HepG2 (cell line): ENCODE data around the gene NDRG2.

Source experiments
- MXI1 ChIP-seq: IDR thresholded peaks from 3 replicates; pipeline ENCODE4 v1.6.1; 2012; ENCODE audit warnings: low read depth, low read length, inconsistent platforms, borderline replicate concordance
- NBN ChIP-seq: fragments of 450-650 bp; conservative IDR thresholded peaks from 2 replicates; pipeline ENCODE4 v1.6.1; 2017
- SRF ChIP-seq: IDR thresholded peaks from 2 replicates; pipeline ENCODE4 v1.6.1; 2011; ENCODE audit warnings: mild to moderate bottlenecking, low read depth, low read length, moderate library complexity
- ZNF24 ChIP-seq: fragments of 450-650 bp; IDR thresholded peaks from 2 replicates; pipeline ENCODE4 v1.6.1; 2017; ENCODE audit warnings: antibody characterized with exemption, mild to moderate bottlenecking
- ZNF350 ChIP-seq: sonication (generic); formaldehyde crosslinking; IDR thresholded peaks from 2 replicates; pipeline ENCODE4 v1.4.0; 2020; ENCODE audit warnings: mild to moderate bottlenecking, low read depth, missing genetic modification reagents, borderline replicate concordance
- ZNF431 ChIP-seq: sonication (generic); formaldehyde crosslinking; IDR thresholded peaks from 2 replicates; pipeline ENCODE4 v1.9.0; 2022; ENCODE audit warnings: missing genetic modification reagents, low read depth, mild to moderate bottlenecking, borderline replicate concordance
- TF ChIP-seq, protein P1 (sequence below): sonication (generic); formaldehyde crosslinking; conservative IDR thresholded peaks from 2 replicates; pipeline ENCODE4 v1.4.0; 2020; ENCODE audit warnings: missing genetic modification reagents
- TF ChIP-seq, protein P2 (sequence below), 2 experiments: IDR thresholded peaks; 2 replicates each; pipeline ENCODE4 v1.6.1; 2011 to 2012; ENCODE audit warnings: low read length in 2 of 2, borderline replicate concordance in 1 of 2, low read depth in 1 of 2, mild to moderate bottlenecking in 1 of 2, moderate library complexity in 1 of 2
- TF ChIP-seq, protein P3 (sequence below): sonication (generic); formaldehyde crosslinking; IDR thresholded peaks from 2 replicates; pipeline ENCODE4 v1.4.0; 2020; ENCODE audit warnings: missing genetic modification reagents
- TF ChIP-seq, protein P4 (sequence below): sonication (generic); formaldehyde crosslinking; IDR thresholded peaks from 2 replicates; pipeline ENCODE4 v1.5.0; 2020; ENCODE audit warnings: mild to moderate bottlenecking, missing genetic modification reagents, moderate library complexity

DNA sequence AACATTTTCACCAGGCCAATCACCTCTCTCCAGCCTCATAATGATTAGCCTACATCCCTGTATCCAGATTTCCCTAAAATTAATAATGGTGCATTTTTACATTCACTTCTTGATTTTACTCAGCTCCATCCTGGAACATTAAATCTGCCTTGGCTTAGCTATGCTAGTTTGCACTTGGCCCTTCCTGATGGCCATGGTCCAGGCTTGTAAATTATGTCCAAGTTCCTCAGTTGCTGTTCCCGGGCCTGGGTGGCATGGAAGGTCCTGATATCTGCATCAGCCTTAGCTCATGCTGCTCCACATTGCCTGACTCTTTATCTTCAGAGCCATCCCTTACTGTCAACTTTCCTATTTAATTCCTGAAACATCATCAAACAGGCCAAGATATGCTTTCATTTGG is 46.2 kb downstream of the NDRG2 start:
- TF ChIP-seq NBN (no peak), ZNF431 (no peak), ZNF350 (no peak), MXI1 (no peak), SRF (no peak), ZNF24 (no peak)
- TF ChIP-seq, protein P1, sequence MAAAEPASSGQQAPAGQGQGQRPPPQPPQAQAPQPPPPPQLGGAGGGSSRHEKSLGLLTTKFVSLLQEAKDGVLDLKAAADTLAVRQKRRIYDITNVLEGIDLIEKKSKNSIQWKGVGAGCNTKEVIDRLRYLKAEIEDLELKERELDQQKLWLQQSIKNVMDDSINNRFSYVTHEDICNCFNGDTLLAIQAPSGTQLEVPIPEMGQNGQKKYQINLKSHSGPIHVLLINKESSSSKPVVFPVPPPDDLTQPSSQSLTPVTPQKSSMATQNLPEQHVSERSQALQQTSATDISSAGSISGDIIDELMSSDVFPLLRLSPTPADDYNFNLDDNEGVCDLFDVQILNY (CRISPR knock-in tag): no peak
- TF ChIP-seq, protein P2, sequence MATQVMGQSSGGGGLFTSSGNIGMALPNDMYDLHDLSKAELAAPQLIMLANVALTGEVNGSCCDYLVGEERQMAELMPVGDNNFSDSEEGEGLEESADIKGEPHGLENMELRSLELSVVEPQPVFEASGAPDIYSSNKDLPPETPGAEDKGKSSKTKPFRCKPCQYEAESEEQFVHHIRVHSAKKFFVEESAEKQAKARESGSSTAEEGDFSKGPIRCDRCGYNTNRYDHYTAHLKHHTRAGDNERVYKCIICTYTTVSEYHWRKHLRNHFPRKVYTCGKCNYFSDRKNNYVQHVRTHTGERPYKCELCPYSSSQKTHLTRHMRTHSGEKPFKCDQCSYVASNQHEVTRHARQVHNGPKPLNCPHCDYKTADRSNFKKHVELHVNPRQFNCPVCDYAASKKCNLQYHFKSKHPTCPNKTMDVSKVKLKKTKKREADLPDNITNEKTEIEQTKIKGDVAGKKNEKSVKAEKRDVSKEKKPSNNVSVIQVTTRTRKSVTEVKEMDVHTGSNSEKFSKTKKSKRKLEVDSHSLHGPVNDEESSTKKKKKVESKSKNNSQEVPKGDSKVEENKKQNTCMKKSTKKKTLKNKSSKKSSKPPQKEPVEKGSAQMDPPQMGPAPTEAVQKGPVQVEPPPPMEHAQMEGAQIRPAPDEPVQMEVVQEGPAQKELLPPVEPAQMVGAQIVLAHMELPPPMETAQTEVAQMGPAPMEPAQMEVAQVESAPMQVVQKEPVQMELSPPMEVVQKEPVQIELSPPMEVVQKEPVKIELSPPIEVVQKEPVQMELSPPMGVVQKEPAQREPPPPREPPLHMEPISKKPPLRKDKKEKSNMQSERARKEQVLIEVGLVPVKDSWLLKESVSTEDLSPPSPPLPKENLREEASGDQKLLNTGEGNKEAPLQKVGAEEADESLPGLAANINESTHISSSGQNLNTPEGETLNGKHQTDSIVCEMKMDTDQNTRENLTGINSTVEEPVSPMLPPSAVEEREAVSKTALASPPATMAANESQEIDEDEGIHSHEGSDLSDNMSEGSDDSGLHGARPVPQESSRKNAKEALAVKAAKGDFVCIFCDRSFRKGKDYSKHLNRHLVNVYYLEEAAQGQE (IDR thresholded peaks at IDR 0.05; ENCODE audit: borderline replicate concordance in 1 of 2, low read depth in 1 of 2, low read length in 2 of 2): no peak
- TF ChIP-seq, protein P3, sequence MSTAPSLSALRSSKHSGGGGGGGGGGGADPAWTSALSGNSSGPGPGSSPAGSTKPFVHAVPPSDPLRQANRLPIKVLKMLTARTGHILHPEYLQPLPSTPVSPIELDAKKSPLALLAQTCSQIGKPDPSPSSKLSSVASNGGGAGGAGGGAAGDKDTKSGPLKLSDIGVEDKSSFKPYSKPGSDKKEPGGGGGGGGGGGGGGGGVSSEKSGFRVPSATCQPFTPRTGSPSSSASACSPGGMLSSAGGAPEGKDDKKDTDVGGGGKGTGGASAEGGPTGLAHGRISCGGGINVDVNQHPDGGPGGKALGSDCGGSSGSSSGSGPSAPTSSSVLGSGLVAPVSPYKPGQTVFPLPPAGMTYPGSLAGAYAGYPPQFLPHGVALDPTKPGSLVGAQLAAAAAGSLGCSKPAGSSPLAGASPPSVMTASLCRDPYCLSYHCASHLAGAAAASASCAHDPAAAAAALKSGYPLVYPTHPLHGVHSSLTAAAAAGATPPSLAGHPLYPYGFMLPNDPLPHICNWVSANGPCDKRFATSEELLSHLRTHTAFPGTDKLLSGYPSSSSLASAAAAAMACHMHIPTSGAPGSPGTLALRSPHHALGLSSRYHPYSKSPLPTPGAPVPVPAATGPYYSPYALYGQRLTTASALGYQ (CRISPR knock-in tag): no peak
- TF ChIP-seq, protein P4, sequence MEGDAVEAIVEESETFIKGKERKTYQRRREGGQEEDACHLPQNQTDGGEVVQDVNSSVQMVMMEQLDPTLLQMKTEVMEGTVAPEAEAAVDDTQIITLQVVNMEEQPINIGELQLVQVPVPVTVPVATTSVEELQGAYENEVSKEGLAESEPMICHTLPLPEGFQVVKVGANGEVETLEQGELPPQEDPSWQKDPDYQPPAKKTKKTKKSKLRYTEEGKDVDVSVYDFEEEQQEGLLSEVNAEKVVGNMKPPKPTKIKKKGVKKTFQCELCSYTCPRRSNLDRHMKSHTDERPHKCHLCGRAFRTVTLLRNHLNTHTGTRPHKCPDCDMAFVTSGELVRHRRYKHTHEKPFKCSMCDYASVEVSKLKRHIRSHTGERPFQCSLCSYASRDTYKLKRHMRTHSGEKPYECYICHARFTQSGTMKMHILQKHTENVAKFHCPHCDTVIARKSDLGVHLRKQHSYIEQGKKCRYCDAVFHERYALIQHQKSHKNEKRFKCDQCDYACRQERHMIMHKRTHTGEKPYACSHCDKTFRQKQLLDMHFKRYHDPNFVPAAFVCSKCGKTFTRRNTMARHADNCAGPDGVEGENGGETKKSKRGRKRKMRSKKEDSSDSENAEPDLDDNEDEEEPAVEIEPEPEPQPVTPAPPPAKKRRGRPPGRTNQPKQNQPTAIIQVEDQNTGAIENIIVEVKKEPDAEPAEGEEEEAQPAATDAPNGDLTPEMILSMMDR (CRISPR knock-in tag): no peak
